Duodenal mucosa (tissue), 2 donors: ENCODE data around the gene EIF4G3.
"Not testable (repeated sequence)": the region's sequence is repeated elsewhere in the genome, so short reads cannot be mapped to it uniquely, and the experiment has no call there.

Experiments used
- H3K27ac ChIP-seq: one replicate; pipeline ENCODE4 v1.7.0; 2013; ENCODE audit warnings: low read depth, low read length
- H3K27me3 ChIP-seq, 2 donors: one replicate each; pipeline ENCODE4 v1.7.0; 2013; ENCODE audit warnings: low read length in 2 of 2, control low read depth in 1 of 2; ENCODE audit not compliant: insufficient read depth in 2 of 2, control insufficient read depth in 1 of 2
- H3K36me3 ChIP-seq, 2 donors: one replicate each; pipeline ENCODE4 v1.7.0; 2013; ENCODE audit warnings: low read length in 2 of 2, control low read depth in 1 of 2; ENCODE audit not compliant: insufficient read depth in 2 of 2, control insufficient read depth in 1 of 2
- H3K4me1 ChIP-seq, 2 donors: one replicate each; pipeline ENCODE4 v1.7.0; 2013; ENCODE audit warnings: low read length in 2 of 2, control low read depth in 1 of 2; ENCODE audit not compliant: insufficient read depth in 2 of 2, control insufficient read depth in 1 of 2
- H3K4me3 ChIP-seq, 2 donors: one replicate each; pipeline ENCODE4 v1.7.0; 2013; ENCODE audit warnings: low read length in 2 of 2, low read depth in 1 of 2
- H3K9ac ChIP-seq, 2 donors: one replicate each; pipeline ENCODE4 v1.7.0; 2013; ENCODE audit warnings: low read length in 2 of 2, low read depth in 1 of 2
- H3K9me3 ChIP-seq, 2 donors: one replicate each; pipeline ENCODE4 v1.7.0; 2013; ENCODE audit warnings: low read length in 2 of 2, control low read depth in 1 of 2; ENCODE audit not compliant: control insufficient read depth in 1 of 2

Gene EIF4G3

DNA sequence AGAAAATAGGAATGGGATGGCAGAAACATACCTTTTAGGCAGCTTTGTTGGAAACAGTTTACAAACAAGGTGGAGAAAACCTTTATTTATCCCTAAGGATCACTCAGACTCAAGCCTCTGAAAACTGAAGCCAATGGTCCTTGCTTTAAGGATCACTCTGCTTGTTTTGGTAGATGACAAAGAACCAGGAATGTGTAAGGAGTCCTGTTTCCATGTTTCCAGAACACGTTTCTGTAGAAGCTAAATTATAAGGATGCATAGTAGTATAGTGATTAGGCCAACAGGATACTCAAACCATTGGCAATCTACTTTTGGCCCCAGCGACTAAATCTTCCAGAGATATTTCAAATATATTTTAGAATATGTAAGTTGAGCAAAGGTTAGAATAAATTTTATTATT lies 240.5 kb downstream of the EIF4G3 start:
- H3K4me1 ChIP-seq: peaks cover 0 to 3% of the 10 kb centered on the region in 2 donors
- H3K27me3 ChIP-seq: no peaks in the 10 kb centered on the region
- no peaks in the 10 kb centered on the region for H3K9me3 ChIP-seq
- H3K4me3 ChIP-seq: no peak overlapping the region
- no peak overlapping the region for H3K27ac ChIP-seq
- peaks cover under 1 to 12% of the 10 kb centered on the region in 2 donors for H3K36me3 ChIP-seq
- H3K9ac ChIP-seq: no peak overlapping the region

- no peaks in the 10 kb centered on the region for H3K9me3 ChIP-seq
- H3K4me3 ChIP-seq: no peak overlapping the region
- H3K27me3 ChIP-seq: no peaks in the 10 kb centered on the region
Observed at GRCh38 chr1:20935717-20936116, 241.0 kb downstream of the EIF4G3 start.

GRCh38 chr1:20932437-20932977 lies 244.2 kb downstream of the EIF4G3 start:
- Histone ChIP-seq H3K36me3 (no peaks in the 10 kb centered on the region), H3K27ac (no peak overlapping the region), H3K4me1 (peaks cover 0 to 3% of the 10 kb centered on the region in 2 donors), H3K9me3 (no peaks in the 10 kb centered on the region), H3K4me3 (no peak overlapping the region), H3K27me3 (no peaks in the 10 kb centered on the region), H3K9ac (no peak overlapping the region)

More at GRCh38 chr1:20935717-20936116, 241.0 kb downstream of the EIF4G3 start:
- H3K4me1 ChIP-seq: peaks cover 0 to 3% of the 10 kb centered on the region in 2 donors
- no peak overlapping the region for H3K9ac ChIP-seq
- peaks cover 0 to 7% of the 10 kb centered on the region in 2 donors for H3K36me3 ChIP-seq
- no peak overlapping the region for H3K27ac ChIP-seq

DNA sequence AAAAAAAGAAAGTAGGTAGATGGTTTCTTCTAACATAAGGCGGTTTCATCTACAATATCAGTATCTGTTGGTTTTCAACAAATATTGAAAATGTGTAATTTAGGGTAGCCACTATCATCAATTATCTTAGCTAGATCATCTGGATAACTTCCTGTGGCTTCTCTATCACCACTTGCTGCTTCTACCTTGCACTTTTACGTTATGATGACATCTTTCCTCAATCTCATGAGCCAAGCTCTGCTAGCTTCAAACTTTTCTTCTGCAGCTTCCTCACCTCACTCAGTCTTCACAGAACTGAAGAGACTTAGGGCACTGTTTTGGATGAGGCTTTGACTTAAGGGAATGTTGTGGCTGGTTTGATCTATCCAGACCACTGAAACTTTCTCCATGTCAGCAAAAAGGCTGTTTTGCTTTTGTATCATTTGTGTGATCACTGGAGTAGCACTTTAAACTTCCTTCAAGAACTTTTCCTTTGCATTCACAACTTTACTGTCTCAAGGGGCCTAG lies 244.7 kb downstream of the EIF4G3 start:
- no peak overlapping the region for H3K9ac ChIP-seq
- H3K36me3 ChIP-seq: no peaks in the 10 kb centered on the region
- no peaks in the 10 kb centered on the region for H3K27me3 ChIP-seq
- H3K27ac ChIP-seq: no peak overlapping the region
- peaks cover 0 to 3% of the 10 kb centered on the region in 2 donors for H3K4me1 ChIP-seq
- no peaks in the 10 kb centered on the region for H3K9me3 ChIP-seq
- no peak overlapping the region for H3K4me3 ChIP-seq

- Histone ChIP-seq H3K27ac (no peak overlapping the region), H3K4me1 (no peaks in the 10 kb centered on the region), H3K4me3 (no peak overlapping the region), H3K9me3 (no peaks in the 10 kb centered on the region), H3K36me3 (no peaks in the 10 kb centered on the region), H3K9ac (no peak overlapping the region), H3K27me3 (no peaks in the 10 kb centered on the region)
Observed at GRCh38 chr1:20930427-20930826, 246.3 kb downstream of the EIF4G3 start.

DNA sequence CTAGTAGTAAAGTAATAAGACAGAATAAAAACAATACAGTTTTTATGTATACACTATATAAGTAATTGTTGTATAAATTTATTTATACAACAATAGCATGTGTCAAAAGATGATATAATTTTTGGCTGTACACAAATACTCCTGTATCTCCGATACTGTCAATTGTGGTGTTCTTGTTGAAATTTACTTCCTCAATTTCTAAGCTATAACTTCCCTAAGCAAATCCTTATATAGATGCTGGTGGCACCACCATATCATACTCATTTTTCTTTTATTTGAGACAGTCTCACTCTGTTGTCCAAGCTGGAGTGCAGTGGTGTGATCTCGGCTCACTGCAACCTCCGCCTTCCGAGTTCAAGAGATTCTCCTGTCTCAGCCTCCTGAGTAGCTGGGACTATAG lies 248.6 kb downstream of the EIF4G3 start:
- Histone ChIP-seq H3K4me1 (no peaks in the 10 kb centered on the region), H3K9ac (no peak overlapping the region), H3K27ac (no peak overlapping the region), H3K27me3 (no peaks in the 10 kb centered on the region), H3K9me3 (no peaks in the 10 kb centered on the region), H3K36me3 (no peaks in the 10 kb centered on the region), H3K4me3 (no peak overlapping the region)

GRCh38 chr1:20921285-20921684 lies 255.4 kb downstream of the EIF4G3 start:
- Histone ChIP-seq H3K9me3 (no peaks in the 10 kb centered on the region), H3K4me1 (no peaks in the 10 kb centered on the region), H3K4me3 (no peak overlapping the region), H3K27me3 (no peaks in the 10 kb centered on the region), H3K36me3 (no peaks in the 10 kb centered on the region), H3K27ac (no peak overlapping the region), H3K9ac (no peak overlapping the region)

DNA sequence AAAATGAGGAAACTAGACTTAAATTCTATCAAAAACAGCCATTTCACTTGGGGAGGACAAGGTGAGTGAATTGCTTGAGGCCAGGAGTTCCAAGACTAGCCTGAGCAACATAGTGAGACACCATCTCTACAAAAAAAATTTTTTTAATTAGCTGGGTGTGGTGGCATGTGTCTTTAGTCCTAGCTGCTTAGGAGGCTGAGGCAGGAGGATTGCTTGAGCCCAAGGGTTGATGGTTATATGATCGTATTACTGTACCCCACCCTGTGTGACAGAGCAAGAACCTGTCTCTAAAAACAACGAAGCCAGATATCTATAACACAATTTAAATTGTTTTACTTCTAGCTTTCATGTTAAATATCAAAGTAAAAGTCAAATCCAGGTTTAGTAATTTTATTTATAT lies 263.5 kb downstream of the EIF4G3 start:
- no peak overlapping the region for H3K4me3 ChIP-seq
- no peaks in the 10 kb centered on the region for H3K9me3 ChIP-seq
- no peaks in the 10 kb centered on the region for H3K4me1 ChIP-seq
- no peak overlapping the region for H3K27ac ChIP-seq
- H3K9ac ChIP-seq: no peak overlapping the region
- H3K36me3 ChIP-seq: no peaks in the 10 kb centered on the region
- H3K27me3 ChIP-seq: no peaks in the 10 kb centered on the region

- not testable (repeated sequence) for H3K27ac ChIP-seq, H3K9ac ChIP-seq, H3K9me3 ChIP-seq, H3K4me3 ChIP-seq, H3K36me3 ChIP-seq, H3K4me1 ChIP-seq, H3K27me3 ChIP-seq
Observed at GRCh38 chr1:20907526-20907925, 269.2 kb downstream of the EIF4G3 start.

GRCh38 chr1:20903437-20903836 lies 273.3 kb downstream of the EIF4G3 start:
- peaks cover 4 to 10% of the 10 kb centered on the region in 2 donors for H3K36me3 ChIP-seq
- H3K9me3 ChIP-seq: no peaks in the 10 kb centered on the region
- H3K27me3 ChIP-seq: no peaks in the 10 kb centered on the region
- H3K27ac ChIP-seq: no peak overlapping the region
- H3K4me3 ChIP-seq: no peak overlapping the region
- no peak overlapping the region for H3K9ac ChIP-seq
- H3K4me1 ChIP-seq: no peaks in the 10 kb centered on the region

- no peaks in the 10 kb centered on the region for H3K27me3 ChIP-seq
- no peak overlapping the region for H3K27ac ChIP-seq
- peaks cover 4 to 15% of the 10 kb centered on the region in 2 donors for H3K36me3 ChIP-seq
- H3K9me3 ChIP-seq: no peaks in the 10 kb centered on the region
- no peak overlapping the region for H3K9ac ChIP-seq
- H3K4me3 ChIP-seq: no peak overlapping the region
- H3K4me1 ChIP-seq: no peaks in the 10 kb centered on the region
Observed at GRCh38 chr1:20900056-20900455, 276.6 kb downstream of the EIF4G3 start.
